GM19397 (cell line): Measurements from ENCODE around the gene ITSN1.

Experiments
- ATAC-seq: cut with Tn5 transposase; IDR thresholded peaks from one replicate; pipeline ENCODE4 v1.9.1; 2021; ENCODE audit warnings: mild to moderate bottlenecking, moderate library complexity; ENCODE audit not compliant: unreplicated experiment

Gene ITSN1

GRCh38 chr21:33677450-33677849, 35.1 kb downstream of the ITSN1 start:
- ATAC-seq: no peak

- no peak for ATAC-seq
These were observed 38.6 kb downstream of the ITSN1 start for GRCh38 chr21:33680870-33681269.

GRCh38 chr21:33682992-33683627, 40.8 kb downstream of the ITSN1 start:
- ATAC-seq: no peak

GRCh38 chr21:33684068-33684467, 41.8 kb downstream of the ITSN1 start:
- no peak for ATAC-seq

GRCh38 chr21:33684923-33685560, 42.7 kb downstream of the ITSN1 start:
- no peak for ATAC-seq

- ATAC-seq: no peak
These were observed 43.4 kb downstream of the ITSN1 start for GRCh38 chr21:33685613-33686197.

- ATAC-seq: no peak
These were observed 44.1 kb downstream of the ITSN1 start for GRCh38 chr21:33686386-33686785.

GRCh38 chr21:33687634-33688033, 45.3 kb downstream of the ITSN1 start:
- no peak for ATAC-seq

- no peak for ATAC-seq
These were observed 46.1 kb downstream of the ITSN1 start for GRCh38 chr21:33688353-33688752.

GRCh38 chr21:33690874-33691273, 48.6 kb downstream of the ITSN1 start:
- no peak for ATAC-seq

GRCh38 chr21:33691945-33692603, 49.8 kb downstream of the ITSN1 start:
- no peak for ATAC-seq

GRCh38 chr21:33695813-33696212, 53.5 kb downstream of the ITSN1 start:
- ATAC-seq: no peak

- ATAC-seq: no peak
These were observed 54.2 kb downstream of the ITSN1 start for GRCh38 chr21:33696465-33696864.

GRCh38 chr21:33698087-33698860, 56.0 kb downstream of the ITSN1 start:
- no peak for ATAC-seq

GRCh38 chr21:33699277-33699676, 57.0 kb downstream of the ITSN1 start:
- ATAC-seq: no peak

GRCh38 chr21:33700491-33700890, 58.2 kb downstream of the ITSN1 start:
- ATAC-seq: no peak

- no peak for ATAC-seq
These were observed 61.7 kb downstream of the ITSN1 start for GRCh38 chr21:33703750-33704606.

GRCh38 chr21:33707846-33708245, 65.5 kb downstream of the ITSN1 start:
- ATAC-seq: no peak

GRCh38 chr21:33708874-33709273, 66.6 kb downstream of the ITSN1 start:
- ATAC-seq: no peak
